Measurements from ENCODE around the gene MSH6. TPM values are rescaled to one million over a fixed set of nuclear protein-coding genes. Genes with fewer than 3 reads are reported as not detected.
A peak's percentile ranks its signal among the peaks of the same experiment; 100 is the strongest.

Gene MSH6
- total RNA-seq, 2 experiments from 2014 or later: 119 to 166 TPM

GRCh38 chr2:47782381-47782670 is 619 bp upstream of the MSH6 start:
- H3K27me3 Mint-ChIP-seq: no peaks in the 10 kb centered on the region
- H3K36me3 Mint-ChIP-seq (ENCODE audit: low read depth): peaks cover 19% of the 10 kb centered on the region
- peaks cover 27% of the 10 kb centered on the region for H3K4me1 Mint-ChIP-seq
- CTCF ChIA-PET: interaction anchor here (0.6 to 1.6 kb wide), 5 partner anchors 10 to 117 kb away, joined by 3 to 7 read pairs (median 3); no protein-coding TSS in a partner anchor
- POLR2A ChIA-PET: interaction anchor here (1.2 to 2.3 kb wide), 5 partner anchors 11 to 798 kb away, joined by 3 to 12 read pairs (median 5); partner anchors contain the start of gene MSH2
- intact Hi-C loops (cut with DNase I, micrococcal nuclease): loop anchor here (1.0 to 10.0 kb wide), 6 partner anchors 30 to 868 kb away; partner anchors contain the start of genes FBXO11 (in 1 of the 2), MCFD2 (in 1 of the 2) and MSH2 (in 1 of the 2)
- H3K4me3 Mint-ChIP-seq: peak overlapping the region; percentile 84
- H3K27ac Mint-ChIP-seq: peak overlapping the region; percentile 78
- H3K9me3 Mint-ChIP-seq (ENCODE audit: low read depth): no peaks in the 10 kb centered on the region
- DNase-seq (no peak), ATAC-seq (no peak)

GRCh38 chr2:47783486-47784351 is 774 bp downstream of the MSH6 start:
- no peaks in the 10 kb centered on the region for H3K9me3 Mint-ChIP-seq (ENCODE audit: low read depth)
- CTCF ChIA-PET: interaction anchor here (0.8 kb wide), 1 partner anchor 65 kb away, joined by 4 read pairs; no protein-coding TSS in a partner anchor
- peak overlapping the region; percentile 82 for H3K27ac Mint-ChIP-seq
- H3K36me3 Mint-ChIP-seq (ENCODE audit: low read depth): peaks cover 21% of the 10 kb centered on the region
- intact Hi-C loops (cut with DNase I, micrococcal nuclease): loop anchor here (1.0 to 10.0 kb wide), 7 partner anchors 31 to 869 kb away; partner anchors contain the start of genes FBXO11 (in 2 of the 2), MSH2 (in 2 of the 2) and MCFD2 (in 1 of the 2)
- H3K4me1 Mint-ChIP-seq: peaks cover 31% of the 10 kb centered on the region
- peak overlapping the region; percentile 84 for H3K4me3 Mint-ChIP-seq
- DNase-seq (peak; percentile 79), ATAC-seq (peak; percentile 30)
- H3K27me3 Mint-ChIP-seq: no peaks in the 10 kb centered on the region
- POLR2A ChIA-PET: interaction anchor here (0.5 to 2.3 kb wide), 8 partner anchors 10 to 799 kb away, joined by 3 to 12 read pairs (median 4); partner anchors contain the start of genes FBXO11 and MSH2

DNA sequence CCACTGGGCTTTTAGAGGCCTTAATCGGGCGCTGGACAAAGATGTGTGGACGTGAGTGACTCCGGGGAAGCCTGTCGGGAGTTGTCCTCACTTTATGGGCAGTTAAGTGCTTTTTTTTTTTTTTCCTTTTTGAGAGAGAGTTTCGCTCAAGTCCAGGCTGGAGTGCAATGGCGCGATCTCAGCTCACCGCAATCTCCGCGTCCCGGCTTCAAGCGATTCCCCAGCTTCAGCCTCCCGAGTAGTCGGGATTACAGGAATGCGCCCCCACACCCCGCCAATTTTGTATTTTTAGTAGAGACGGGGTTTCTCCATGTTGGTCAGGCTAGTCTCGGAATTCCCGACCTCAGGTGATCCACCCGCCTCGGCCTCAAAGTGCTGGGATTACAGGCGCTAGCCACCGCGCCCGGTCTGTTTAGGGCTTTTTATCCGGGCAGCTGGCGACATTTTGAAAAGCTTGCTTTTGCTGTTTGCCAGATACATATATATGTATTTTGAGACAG is 1.5 kb downstream of the MSH6 start:
- CTCF ChIA-PET: no interaction called here
- Mint-ChIP-seq H3K27ac (peak overlapping the region; percentile 73), H3K36me3 (ENCODE audit: low read depth) (peaks cover 21% of the 10 kb centered on the region)

GRCh38 chr2:47785986-47786385 is 3.0 kb downstream of the MSH6 start:
- H3K27me3 Mint-ChIP-seq: no peaks in the 10 kb centered on the region
- H3K27ac Mint-ChIP-seq: no peak overlapping the region
- ChIA-PET POLR2A (interaction anchor here (0.6 kb wide), 1 partner anchor 116 kb away, joined by 11 read pairs; no protein-coding TSS in a partner anchor), CTCF (interaction anchor here (0.6 kb wide), 1 partner anchor 349 kb away, joined by 3 read pairs; no protein-coding TSS in a partner anchor)
- no peak for DNase-seq
- no peaks in the 10 kb centered on the region for H3K9me3 Mint-ChIP-seq (ENCODE audit: low read depth)
- ATAC-seq: no peak
- peak overlapping the region; percentile 18 for H3K4me3 Mint-ChIP-seq
- H3K4me1 Mint-ChIP-seq: peaks cover 38% of the 10 kb centered on the region
- intact Hi-C loops (cut with DNase I, micrococcal nuclease): loop anchor here in 1 of 2 experiments (10.0 kb wide), 1 partner anchor 871 kb away; the partner anchor contains the start of gene MCFD2
- H3K36me3 Mint-ChIP-seq (ENCODE audit: low read depth): peaks cover 29% of the 10 kb centered on the region

More for the DNA sequence above, 1.5 kb downstream of the MSH6 start:
- intact Hi-C loops (cut with DNase I, micrococcal nuclease): loop anchor here in 1 of 2 experiments (10.0 kb wide), 1 partner anchor 870 kb away; the partner anchor contains the start of gene MCFD2
- Mint-ChIP-seq H3K4me1 (peaks cover 31% of the 10 kb centered on the region), H3K9me3 (ENCODE audit: low read depth) (no peaks in the 10 kb centered on the region), H3K4me3 (peak overlapping the region; percentile 84), H3K27me3 (no peaks in the 10 kb centered on the region)
- POLR2A ChIA-PET: interaction anchor here (1.1 kb wide), 1 partner anchor 122 kb away, joined by 4 read pairs; the partner anchor contains the start of gene FBXO11
- ATAC-seq: no peak
- no peak for DNase-seq

DNA sequence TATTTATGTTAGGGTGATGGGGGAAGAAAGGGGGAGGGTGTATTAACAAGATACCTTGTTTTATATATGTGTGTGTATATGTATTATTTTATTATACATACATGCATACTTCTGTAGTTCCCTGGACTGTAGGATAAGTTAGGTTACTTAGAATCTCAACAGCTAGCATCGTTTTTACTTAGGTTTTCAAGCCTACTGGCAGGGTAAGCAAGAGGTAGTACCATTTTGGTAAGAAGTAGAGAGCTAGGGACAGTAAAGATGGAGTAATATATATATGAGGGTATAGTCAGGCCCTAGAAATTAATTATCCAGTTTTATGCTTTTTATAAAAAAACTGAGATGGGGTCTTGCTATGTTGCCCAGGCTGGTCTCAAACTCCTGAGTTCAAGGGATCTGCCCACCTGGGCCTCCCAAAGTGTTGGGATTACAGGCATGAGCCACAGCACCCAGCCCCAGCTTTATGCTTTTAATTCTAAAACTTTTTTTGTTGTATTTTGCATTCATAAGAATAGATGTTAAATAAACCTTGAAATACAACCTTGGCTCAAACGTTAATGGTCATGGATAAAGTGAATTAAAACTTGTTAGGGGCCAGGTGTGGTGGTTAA is 13.2 kb downstream of the MSH6 start:
- Mint-ChIP-seq H3K27me3 (no peaks in the 10 kb centered on the region), H3K36me3 (ENCODE audit: low read depth) (peaks cover 76% of the 10 kb centered on the region), H3K9me3 (ENCODE audit: low read depth) (peaks cover 6% of the 10 kb centered on the region), H3K4me1 (no peaks in the 10 kb centered on the region), H3K4me3 (no peak overlapping the region), H3K27ac (peak overlapping the region; percentile 51)
- ChIA-PET POLR2A (no interaction called here), CTCF (interaction anchor here (0.9 to 1.3 kb wide), 2 partner anchors 9 to 133 kb away, joined by 4 to 5 read pairs; no protein-coding TSS in a partner anchor)
- ATAC-seq (no peak), DNase-seq (no peak)
- intact Hi-C loops (cut with DNase I, micrococcal nuclease): no loop called here

- peak overlapping the region; percentile 42 for H3K27ac Mint-ChIP-seq
- no peaks in the 10 kb centered on the region for H3K27me3 Mint-ChIP-seq
- ChIA-PET CTCF (no interaction called here), POLR2A (interaction anchor here (0.6 kb wide), 1 partner anchor 361 kb away, joined by 3 read pairs; no protein-coding TSS in a partner anchor)
- H3K36me3 Mint-ChIP-seq (ENCODE audit: low read depth): peaks cover 87% of the 10 kb centered on the region
- H3K9me3 Mint-ChIP-seq (ENCODE audit: low read depth): peaks cover 9% of the 10 kb centered on the region
- H3K4me1 Mint-ChIP-seq: peaks cover 3% of the 10 kb centered on the region
- H3K4me3 Mint-ChIP-seq: no peak overlapping the region
- intact Hi-C loops (cut with DNase I, micrococcal nuclease): no loop called here
- DNase-seq: no peak
- ATAC-seq: no peak
Measured at GRCh38 chr2:47798631-47799030, 15.7 kb downstream of the MSH6 start.

- POLR2A ChIA-PET: no interaction called here
- Mint-ChIP-seq H3K27me3 (no peaks in the 10 kb centered on the region), H3K4me3 (no peak overlapping the region), H3K9me3 (ENCODE audit: low read depth) (peaks cover 9% of the 10 kb centered on the region), H3K36me3 (ENCODE audit: low read depth) (peaks cover 88% of the 10 kb centered on the region), H3K4me1 (peaks cover 4% of the 10 kb centered on the region), H3K27ac (no peak overlapping the region)
- ATAC-seq: no peak
- DNase-seq: no peak
- intact Hi-C loops (cut with DNase I, micrococcal nuclease): no loop called here
- CTCF ChIA-PET: interaction anchor here (0.6 kb wide), 1 partner anchor 148 kb away, joined by 3 read pairs; no protein-coding TSS in a partner anchor
Measured at GRCh38 chr2:47799031-47799609, 16.2 kb downstream of the MSH6 start.

GRCh38 chr2:47801118-47801517 is 18.2 kb downstream of the MSH6 start:
- no peak overlapping the region for H3K4me3 Mint-ChIP-seq
- intact Hi-C loops (cut with DNase I, micrococcal nuclease): no loop called here
- H3K27me3 Mint-ChIP-seq: no peaks in the 10 kb centered on the region
- H3K9me3 Mint-ChIP-seq (ENCODE audit: low read depth): peaks cover 9% of the 10 kb centered on the region
- ATAC-seq (no peak), DNase-seq (no peak)
- H3K36me3 Mint-ChIP-seq (ENCODE audit: low read depth): peaks cover 90% of the 10 kb centered on the region
- peaks cover 4% of the 10 kb centered on the region for H3K4me1 Mint-ChIP-seq
- CTCF ChIA-PET: interaction anchor here (0.6 to 0.9 kb wide), 2 partner anchors 14 to 27 kb away, joined by 3 read pairs; no protein-coding TSS in a partner anchor
- H3K27ac Mint-ChIP-seq: no peak overlapping the region
- POLR2A ChIA-PET: no interaction called here

DNA sequence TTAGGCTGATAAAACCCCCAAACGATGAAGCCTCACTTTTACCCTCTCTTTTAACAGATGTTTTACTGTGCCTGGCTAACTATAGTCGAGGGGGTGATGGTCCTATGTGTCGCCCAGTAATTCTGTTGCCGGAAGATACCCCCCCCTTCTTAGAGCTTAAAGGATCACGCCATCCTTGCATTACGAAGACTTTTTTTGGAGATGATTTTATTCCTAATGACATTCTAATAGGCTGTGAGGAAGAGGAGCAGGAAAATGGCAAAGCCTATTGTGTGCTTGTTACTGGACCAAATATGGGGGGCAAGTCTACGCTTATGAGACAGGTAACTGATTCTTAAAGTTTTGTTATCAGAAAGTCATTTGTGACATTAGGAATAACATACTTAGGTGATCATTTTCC is 20.4 kb downstream of the MSH6 start:
- intact Hi-C loops (cut with DNase I, micrococcal nuclease): no loop called here
- H3K4me3 Mint-ChIP-seq: no peak overlapping the region
- DNase-seq (no peak), ATAC-seq (no peak)
- H3K9me3 Mint-ChIP-seq (ENCODE audit: low read depth): peaks cover 9% of the 10 kb centered on the region
- ChIA-PET CTCF (no interaction called here), POLR2A (no interaction called here)
- H3K36me3 Mint-ChIP-seq (ENCODE audit: low read depth): peaks cover 92% of the 10 kb centered on the region
- no peaks in the 10 kb centered on the region for H3K27me3 Mint-ChIP-seq
- peaks cover 11% of the 10 kb centered on the region for H3K4me1 Mint-ChIP-seq
- peak overlapping the region; percentile 40 for H3K27ac Mint-ChIP-seq

- Mint-ChIP-seq H3K4me3 (no peak overlapping the region), H3K27me3 (no peaks in the 10 kb centered on the region), H3K27ac (peak overlapping the region; percentile 40), H3K36me3 (ENCODE audit: low read depth) (peaks cover 92% of the 10 kb centered on the region), H3K4me1 (peaks cover 12% of the 10 kb centered on the region), H3K9me3 (ENCODE audit: low read depth) (peaks cover 7% of the 10 kb centered on the region)
- intact Hi-C loops (cut with DNase I, micrococcal nuclease): no loop called here
- CTCF ChIA-PET: no interaction called here
- ATAC-seq: peak; percentile 34
- POLR2A ChIA-PET: interaction anchor here (0.6 kb wide), 1 partner anchor 47 kb away, joined by 3 read pairs; no protein-coding TSS in a partner anchor
- DNase-seq: no peak
Measured at GRCh38 chr2:47803770-47804169, 20.8 kb downstream of the MSH6 start.

DNA sequence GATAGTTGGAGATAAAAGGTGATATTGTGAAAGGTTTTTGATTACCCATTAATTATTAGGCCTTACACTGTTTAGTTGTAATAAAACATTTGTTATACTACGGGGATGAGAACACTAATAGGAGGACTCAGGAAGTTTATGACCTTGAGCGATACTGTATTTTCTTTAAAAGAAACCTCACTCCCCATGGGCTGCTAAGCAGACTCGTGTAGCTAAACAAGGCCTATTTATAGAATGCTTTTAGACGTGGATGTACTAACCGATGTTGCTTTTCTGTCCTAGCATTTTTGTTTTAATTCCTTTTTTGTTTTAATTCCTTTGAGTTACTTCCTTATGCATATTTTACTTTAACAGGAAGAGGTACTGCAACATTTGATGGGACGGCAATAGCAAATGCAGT is 22.9 kb downstream of the MSH6 start:
- Mint-ChIP-seq H3K36me3 (ENCODE audit: low read depth) (peaks cover 75% of the 10 kb centered on the region), H3K4me1 (peaks cover 14% of the 10 kb centered on the region), H3K9me3 (ENCODE audit: low read depth) (peaks cover 3% of the 10 kb centered on the region), H3K4me3 (no peak overlapping the region), H3K27me3 (no peaks in the 10 kb centered on the region), H3K27ac (no peak overlapping the region)
- POLR2A ChIA-PET: no interaction called here
- CTCF ChIA-PET: interaction anchor here (0.8 to 1.4 kb wide), 3 partner anchors 11 to 117 kb away, joined by 3 to 4 read pairs (median 3); no protein-coding TSS in a partner anchor
- no peak for DNase-seq
- intact Hi-C loops (cut with DNase I, micrococcal nuclease): no loop called here
- ATAC-seq: no peak
